Transverse colon (tissue), 3 donors: ENCODE data around the gene VIM.

Experiments
- CTCF ChIP-seq, 5 experiments: fragments of 200-600 bp in 3 of 5; fragments of 450-650 bp in 2 of 5; sonication (generic) in 3 of 5; IDR thresholded peaks; 1 replicate in 2 of 5; 2 replicates in 3 of 5; pipeline ENCODE4 v1.5.1; 2016 to 2017; ENCODE audit warnings: antibody characterized with exemption in 5 of 5, inconsistent platforms in 3 of 5, mild to moderate bottlenecking in 2 of 5, moderate library complexity in 1 of 5
- EP300 ChIP-seq: sonication (generic); formaldehyde crosslinking; IDR thresholded peaks from one replicate; pipeline ENCODE4 v1.6.1; 2017; ENCODE audit warnings: antibody characterized with exemption, low read depth
- POLR2A ChIP-seq: fragments of 450-650 bp; IDR thresholded peaks from one replicate; pipeline ENCODE4 v1.6.1; 2016; ENCODE audit warnings: antibody characterized with exemption, mild to moderate bottlenecking, moderate library complexity

GRCh38 chr10:17208476-17208875 is 19.6 kb upstream of the VIM start:
- TF ChIP-seq POLR2A (no peak), CTCF (IDR thresholded peaks at IDR 0.05) (no peak), EP300 (no peak)
